Measurements from ENCODE around the gene TULP1. TPM values are rescaled to one million over a fixed set of nuclear protein-coding genes. Genes with fewer than 3 reads are reported as not detected.

Gene TULP1
- total and polyA plus RNA-seq, 4 donors: not detected

DNA sequence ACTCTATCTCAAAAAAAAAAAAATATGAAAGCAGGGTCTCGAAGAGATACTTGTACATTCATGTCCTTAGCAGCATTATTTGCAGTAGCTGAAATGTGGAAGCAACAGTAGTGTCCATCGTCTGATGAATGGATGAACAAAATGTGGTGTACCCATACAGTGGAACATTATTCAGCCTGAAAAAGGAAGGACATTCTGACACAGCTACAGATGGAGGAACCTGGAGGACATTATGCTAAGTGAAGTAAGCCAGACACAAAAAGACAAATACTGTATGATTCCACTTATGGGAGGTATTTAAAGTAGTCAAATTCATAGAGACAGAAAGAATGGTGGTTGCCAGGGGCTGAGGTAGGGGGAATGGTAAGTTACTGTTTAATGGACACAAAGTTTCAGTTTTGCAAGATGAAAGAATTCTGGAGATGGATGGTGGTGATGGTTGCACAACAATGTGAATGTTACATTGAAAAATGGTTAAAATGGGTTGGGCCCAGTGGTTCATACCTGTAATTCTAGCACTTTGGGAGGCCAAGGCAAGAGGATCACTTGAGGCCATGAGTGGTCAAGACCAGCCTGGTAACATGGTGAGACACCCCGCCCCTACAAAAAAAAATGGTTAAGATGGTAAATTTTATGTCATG lies 11.8 kb upstream of the TULP1 start:
- Histone ChIP-seq H3K36me3 (ENCODE audit: control insufficient read depth in 4 of 4, insufficient read depth in 3 of 4, low read depth in 1 of 4, low read length in 3 of 4) (no peaks in the 10 kb centered on the region), H3K4me3 (ENCODE audit: low read depth in 1 of 3, low read length in 3 of 3) (no peak overlapping the region), H3K27ac (ENCODE audit: low read depth in 1 of 2, low read length in 2 of 2) (no peak overlapping the region), H3K9ac (ENCODE audit: low read depth in 1 of 2, low read length in 2 of 2) (no peak overlapping the region), H3K27me3 (ENCODE audit: control insufficient read depth in 4 of 4, insufficient read depth in 4 of 4, low read length in 3 of 4) (no peaks in the 10 kb centered on the region), H3K9me3 (ENCODE audit: control insufficient read depth in 4 of 4, low read length in 3 of 4) (no peaks in the 10 kb centered on the region), H3K4me1 (ENCODE audit: control insufficient read depth in 4 of 4, insufficient read depth in 4 of 4, low read length in 3 of 4) (peaks cover 0 to 3% (median 2%) of the 10 kb centered on the region in 4 donors)
- DNase-seq (ENCODE audit: low spot score): no peak
- TF ChIP-seq FOXA2 (IDR thresholded peaks at IDR 0.05) (no peak), RAD21 (IDR thresholded peaks at IDR 0.05) (no peak), NR2F2 (IDR thresholded peaks at IDR 0.05) (no peak)
- 92% methylated on average over 3 of the region's 3 CpGs for WGBS

DNA sequence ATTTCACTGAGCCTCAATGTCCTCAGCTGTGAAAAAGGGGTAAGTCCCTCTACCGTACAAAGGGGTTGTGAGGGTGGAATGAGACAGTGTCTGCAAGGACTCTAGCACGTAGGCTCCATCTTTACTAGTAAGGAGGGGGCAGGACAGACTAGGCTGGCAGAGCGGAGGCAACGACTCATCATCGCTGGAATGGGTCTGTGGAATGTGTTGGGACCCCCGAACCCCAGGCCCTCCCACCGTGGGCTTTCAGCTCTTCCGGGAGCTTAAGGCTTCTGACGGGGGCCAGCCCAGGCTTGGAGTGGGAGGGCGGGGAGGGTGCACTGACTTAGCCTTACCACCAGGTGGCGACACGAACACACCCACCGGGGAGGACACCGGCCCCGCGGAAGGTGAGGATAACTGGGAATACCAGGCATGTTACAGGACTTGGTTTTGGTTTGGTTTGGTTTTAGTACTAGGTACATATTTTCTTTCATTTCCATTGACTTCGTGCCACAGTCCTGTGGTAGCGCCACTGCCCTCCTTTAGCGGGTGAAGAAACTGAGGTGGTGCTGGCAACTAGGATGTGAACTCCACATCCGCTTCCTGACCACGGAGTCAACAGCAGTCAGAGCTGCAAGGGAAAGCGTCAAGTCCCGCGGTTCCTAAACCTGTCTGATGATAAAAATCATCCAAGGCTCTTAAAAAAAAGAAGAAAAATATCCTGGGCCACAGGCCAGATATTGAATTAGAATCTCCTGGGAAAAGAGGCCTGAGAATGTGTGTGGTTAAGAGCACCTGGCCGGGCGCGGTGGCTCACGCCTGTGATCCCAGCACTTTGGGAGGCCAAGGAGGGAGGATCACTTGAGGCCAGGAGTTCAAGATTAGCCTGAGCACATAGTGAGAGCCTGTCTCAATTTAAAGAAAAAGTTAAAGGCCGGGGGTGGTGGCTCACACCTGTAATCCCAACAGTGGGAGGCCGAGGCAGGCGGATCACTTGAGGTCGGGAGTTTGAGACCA lies 10.3 kb upstream of the TULP1 start:
- Histone ChIP-seq H3K9ac (ENCODE audit: low read depth in 1 of 2, low read length in 2 of 2) (no peak overlapping the region), H3K36me3 (ENCODE audit: control insufficient read depth in 4 of 4, insufficient read depth in 3 of 4, low read depth in 1 of 4, low read length in 3 of 4) (no peaks in the 10 kb centered on the region), H3K4me3 (ENCODE audit: low read depth in 1 of 3, low read length in 3 of 3) (no peak overlapping the region), H3K4me1 (ENCODE audit: control insufficient read depth in 4 of 4, insufficient read depth in 4 of 4, low read length in 3 of 4) (peaks cover 0 to 3% (median 2%) of the 10 kb centered on the region in 4 donors), H3K27me3 (ENCODE audit: control insufficient read depth in 4 of 4, insufficient read depth in 4 of 4, low read length in 3 of 4) (no peaks in the 10 kb centered on the region), H3K9me3 (ENCODE audit: control insufficient read depth in 4 of 4, low read length in 3 of 4) (no peaks in the 10 kb centered on the region), H3K27ac (ENCODE audit: low read depth in 1 of 2, low read length in 2 of 2) (no peak overlapping the region)
- WGBS: 38% methylated on average over 32 of the region's 32 CpGs
- TF ChIP-seq, protein P1, sequence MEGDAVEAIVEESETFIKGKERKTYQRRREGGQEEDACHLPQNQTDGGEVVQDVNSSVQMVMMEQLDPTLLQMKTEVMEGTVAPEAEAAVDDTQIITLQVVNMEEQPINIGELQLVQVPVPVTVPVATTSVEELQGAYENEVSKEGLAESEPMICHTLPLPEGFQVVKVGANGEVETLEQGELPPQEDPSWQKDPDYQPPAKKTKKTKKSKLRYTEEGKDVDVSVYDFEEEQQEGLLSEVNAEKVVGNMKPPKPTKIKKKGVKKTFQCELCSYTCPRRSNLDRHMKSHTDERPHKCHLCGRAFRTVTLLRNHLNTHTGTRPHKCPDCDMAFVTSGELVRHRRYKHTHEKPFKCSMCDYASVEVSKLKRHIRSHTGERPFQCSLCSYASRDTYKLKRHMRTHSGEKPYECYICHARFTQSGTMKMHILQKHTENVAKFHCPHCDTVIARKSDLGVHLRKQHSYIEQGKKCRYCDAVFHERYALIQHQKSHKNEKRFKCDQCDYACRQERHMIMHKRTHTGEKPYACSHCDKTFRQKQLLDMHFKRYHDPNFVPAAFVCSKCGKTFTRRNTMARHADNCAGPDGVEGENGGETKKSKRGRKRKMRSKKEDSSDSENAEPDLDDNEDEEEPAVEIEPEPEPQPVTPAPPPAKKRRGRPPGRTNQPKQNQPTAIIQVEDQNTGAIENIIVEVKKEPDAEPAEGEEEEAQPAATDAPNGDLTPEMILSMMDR (IDR thresholded peaks at IDR 0.05; ENCODE audit: low read depth, low read length, missing input control): peak; percentile 91
- TF ChIP-seq, protein P2, sequence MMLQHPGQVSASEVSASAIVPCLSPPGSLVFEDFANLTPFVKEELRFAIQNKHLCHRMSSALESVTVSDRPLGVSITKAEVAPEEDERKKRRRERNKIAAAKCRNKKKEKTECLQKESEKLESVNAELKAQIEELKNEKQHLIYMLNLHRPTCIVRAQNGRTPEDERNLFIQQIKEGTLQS (IDR thresholded peaks at IDR 0.05): no peak
- no peak for TF ChIP-seq FOXA1 (IDR thresholded peaks at IDR 0.05)
- TF ChIP-seq RAD21 (IDR thresholded peaks at IDR 0.05): peak; percentile 95 to 97
- DNase-seq (ENCODE audit: low spot score): peak; percentile 76

DNA sequence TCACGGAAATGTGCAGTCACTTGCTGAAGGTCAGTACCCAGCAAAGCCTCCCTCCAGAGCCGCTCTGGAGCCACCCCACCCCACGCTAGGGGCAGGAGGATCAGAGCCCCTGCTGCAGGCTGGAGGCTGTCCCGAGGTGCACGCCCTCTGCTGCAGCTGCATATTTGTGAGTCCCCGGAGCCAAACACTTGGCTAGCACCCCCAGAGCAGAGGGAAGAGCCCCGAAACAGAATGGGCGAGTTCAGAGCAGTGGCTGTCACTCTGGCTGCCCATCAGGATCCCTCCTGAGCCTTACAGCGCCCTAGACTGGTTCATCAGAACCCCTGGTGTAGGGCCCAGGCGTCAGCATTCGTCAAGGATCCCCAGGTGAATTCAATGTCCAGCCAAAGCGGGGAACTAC lies 9.5 kb upstream of the TULP1 start:
- no peak overlapping the region for H3K4me3 ChIP-seq (ENCODE audit: low read depth in 1 of 3, low read length in 3 of 3)
- peaks cover 0 to 3% (median 2%) of the 10 kb centered on the region in 4 donors for H3K4me1 ChIP-seq (ENCODE audit: control insufficient read depth in 4 of 4, insufficient read depth in 4 of 4, low read length in 3 of 4)
- WGBS: 81% methylated on average over 12 of the region's 12 CpGs
- no peaks in the 10 kb centered on the region for H3K27me3 ChIP-seq (ENCODE audit: control insufficient read depth in 4 of 4, insufficient read depth in 4 of 4, low read length in 3 of 4)
- H3K9me3 ChIP-seq (ENCODE audit: control insufficient read depth in 4 of 4, low read length in 3 of 4): no peaks in the 10 kb centered on the region
- H3K36me3 ChIP-seq (ENCODE audit: control insufficient read depth in 4 of 4, insufficient read depth in 3 of 4, low read depth in 1 of 4, low read length in 3 of 4): no peaks in the 10 kb centered on the region
- no peak overlapping the region for H3K9ac ChIP-seq (ENCODE audit: low read depth in 1 of 2, low read length in 2 of 2)
- H3K27ac ChIP-seq (ENCODE audit: low read depth in 1 of 2, low read length in 2 of 2): no peak overlapping the region
- DNase-seq (ENCODE audit: low spot score): no peak
- TF ChIP-seq RAD21 (IDR thresholded peaks at IDR 0.05) (no peak), HNF4A (conservative IDR thresholded peaks at IDR 0.05) (no peak), YY1 (IDR thresholded peaks at IDR 0.05) (no peak), EGR1 (IDR thresholded peaks at IDR 0.05; ENCODE audit: low read depth in 2 of 2) (no peak)
- TF ChIP-seq, protein P2 (IDR thresholded peaks at IDR 0.05): no peak
